HG03064 (cell line): ENCODE data around the gene INTS3.
"Not testable (repeated sequence)": the region's sequence is repeated elsewhere in the genome, so short reads cannot be mapped to it uniquely, and the experiment has no call there.

Source experiments
- ATAC-seq: cut with Tn5 transposase; IDR thresholded peaks from one replicate; pipeline ENCODE4 v1.9.1; 2021; ENCODE audit warnings: low read depth; ENCODE audit not compliant: unreplicated experiment

INTS3 gene

DNA sequence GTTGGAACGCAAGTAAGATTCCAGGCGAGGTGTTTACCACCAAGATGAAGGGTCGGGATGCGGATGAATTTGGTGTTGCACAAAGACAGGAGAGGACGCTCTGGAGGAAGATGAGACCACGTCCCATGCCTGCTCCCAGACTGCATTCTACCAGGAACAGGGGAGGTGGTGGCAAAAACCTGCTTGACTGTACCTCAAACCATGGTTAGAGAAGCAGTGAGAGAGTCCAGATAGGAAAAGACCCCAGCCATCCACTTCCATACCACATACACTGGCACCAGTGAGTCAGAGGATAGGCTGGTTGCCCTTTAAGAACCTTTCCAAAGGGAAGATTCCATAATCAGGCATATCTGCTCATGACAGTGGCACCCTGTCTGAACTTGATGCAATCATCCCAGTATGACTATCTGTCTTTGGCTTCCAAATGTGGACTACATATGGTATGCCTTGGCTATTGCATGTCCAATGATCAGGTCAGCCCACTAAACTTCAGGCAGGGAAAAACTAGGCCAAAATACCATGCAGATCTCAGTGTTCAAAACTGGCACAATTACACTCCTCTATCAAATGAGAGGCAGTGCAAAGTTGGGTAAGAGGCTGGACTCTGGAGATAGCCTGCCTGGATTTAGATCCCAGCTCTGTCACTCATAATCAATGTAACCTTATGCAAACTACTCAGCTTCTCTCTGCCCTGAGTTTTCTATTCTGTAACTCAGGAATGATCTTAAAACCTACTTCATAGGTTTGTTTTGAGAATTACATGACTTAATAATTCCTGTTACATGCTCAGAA, 28.7 kb upstream of the INTS3 start:
- ATAC-seq = no peak

DNA sequence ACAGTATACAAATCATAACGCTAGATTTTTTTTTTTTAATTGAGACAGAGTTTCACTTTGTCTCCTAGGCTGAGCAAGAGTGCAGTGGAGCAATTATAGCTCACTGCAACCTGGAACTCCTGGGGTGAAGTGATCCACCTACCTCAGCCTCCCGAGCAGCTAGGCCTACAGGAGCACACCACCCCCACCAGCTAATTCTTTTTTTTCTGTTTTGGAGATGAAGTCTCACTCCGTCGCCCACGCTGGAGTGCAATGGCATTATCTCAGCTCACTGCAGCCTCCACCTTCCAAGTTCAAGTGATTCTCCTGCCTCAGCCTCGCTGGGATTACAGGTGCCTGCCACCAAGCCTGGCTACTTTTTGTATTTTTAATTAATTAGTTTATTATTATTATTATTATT, 28.1 kb upstream of the INTS3 start:
- no peak for ATAC-seq

DNA sequence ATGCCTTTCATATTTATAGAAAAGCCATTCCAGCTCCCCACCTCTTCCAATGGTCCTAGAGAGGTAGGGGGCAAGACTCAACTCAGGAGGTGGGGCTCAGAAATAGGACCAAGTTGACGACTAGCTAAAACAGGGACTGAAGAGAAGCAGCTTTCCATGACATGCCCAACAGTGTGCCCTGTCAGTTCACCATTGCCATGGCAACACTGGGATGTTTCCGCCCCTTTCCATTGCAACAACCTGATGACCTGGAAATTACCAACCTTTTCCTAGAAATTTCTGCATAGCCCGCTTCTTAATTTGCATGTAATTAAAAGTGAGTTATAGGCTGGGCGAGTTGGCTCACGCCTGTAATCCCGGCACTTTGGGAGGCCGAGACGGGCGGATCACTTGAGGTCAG, 22.4 kb upstream of the INTS3 start:
- ATAC-seq = no peak

DNA sequence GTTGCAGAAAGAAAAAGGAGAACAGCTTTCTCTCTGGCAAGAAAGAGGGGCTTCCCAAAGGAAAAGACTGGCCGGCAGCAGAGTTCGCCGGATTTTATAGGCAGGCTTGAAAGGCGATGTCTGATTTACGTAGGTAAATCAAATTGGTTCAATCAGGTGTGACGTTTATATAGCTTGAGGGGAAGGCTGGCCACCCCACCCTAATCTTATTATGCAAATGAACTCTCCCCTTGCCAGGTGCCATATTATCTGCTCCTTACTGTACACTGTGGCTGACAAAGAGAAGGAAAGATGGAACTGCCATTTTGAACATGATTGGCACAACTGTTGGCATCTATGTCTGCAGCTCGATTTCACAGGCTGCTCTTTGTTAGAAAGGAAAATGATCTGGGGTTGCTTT, 16.8 kb upstream of the INTS3 start:
- ATAC-seq = no peak

DNA sequence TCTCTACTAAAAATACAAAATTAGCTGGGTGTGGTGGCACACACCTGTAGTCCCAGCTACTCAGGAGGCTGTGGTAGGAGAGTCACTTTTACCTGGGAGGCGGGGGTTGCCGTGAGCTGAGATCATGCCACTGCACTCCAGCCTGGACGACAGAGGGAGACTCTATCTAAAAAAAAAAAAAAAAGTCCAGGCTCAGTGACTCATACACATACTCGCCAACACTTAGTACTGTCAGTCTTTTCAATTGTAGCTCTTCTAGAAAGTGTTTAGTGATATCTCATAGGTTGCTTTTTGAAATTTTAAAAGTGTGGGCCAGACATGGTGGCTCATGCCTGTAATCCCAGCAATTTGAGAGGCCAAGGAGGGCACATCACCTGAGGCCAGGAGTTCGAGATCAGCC, 11.6 kb upstream of the INTS3 start:
- not testable (repeated sequence) for ATAC-seq

DNA sequence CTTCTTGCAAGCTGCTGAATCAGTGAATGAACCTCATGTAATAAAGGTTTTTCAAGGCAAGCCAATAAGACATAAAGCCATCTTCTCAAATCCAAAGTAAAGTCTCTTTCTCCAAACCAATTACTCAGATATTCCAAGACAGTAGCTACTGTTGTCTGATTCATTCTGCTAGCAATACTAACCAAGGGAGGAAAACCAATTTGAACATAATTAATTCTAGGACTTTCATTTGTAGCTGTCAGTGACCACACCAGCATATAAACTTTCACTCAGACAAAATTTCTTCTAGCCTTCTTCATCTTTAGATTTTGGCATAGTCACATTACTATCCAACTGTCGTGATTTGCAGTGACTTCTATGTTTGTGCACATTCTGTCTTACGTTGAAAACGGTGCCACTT, 10.5 kb upstream of the INTS3 start:
- no peak for ATAC-seq

DNA sequence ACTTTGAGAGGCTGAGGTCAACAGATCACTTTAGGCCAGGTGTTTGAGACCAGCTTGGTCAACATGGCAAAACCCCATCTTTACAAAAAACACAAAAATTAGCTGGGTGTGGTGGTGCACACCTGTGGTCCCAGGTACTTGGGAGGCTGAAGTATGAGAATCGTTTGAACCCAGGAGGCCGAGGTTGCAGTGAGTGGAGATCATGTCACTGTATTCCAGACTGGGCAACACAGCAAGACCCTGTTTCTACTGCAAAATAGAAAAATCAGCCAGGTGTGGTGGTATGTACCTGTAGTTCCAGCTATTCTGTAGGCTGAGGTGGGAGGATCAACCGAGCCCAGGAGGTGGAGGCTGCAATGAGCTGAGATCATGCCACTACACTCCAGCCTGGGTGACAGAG, 4.2 kb upstream of the INTS3 start:
- no peak for ATAC-seq

DNA sequence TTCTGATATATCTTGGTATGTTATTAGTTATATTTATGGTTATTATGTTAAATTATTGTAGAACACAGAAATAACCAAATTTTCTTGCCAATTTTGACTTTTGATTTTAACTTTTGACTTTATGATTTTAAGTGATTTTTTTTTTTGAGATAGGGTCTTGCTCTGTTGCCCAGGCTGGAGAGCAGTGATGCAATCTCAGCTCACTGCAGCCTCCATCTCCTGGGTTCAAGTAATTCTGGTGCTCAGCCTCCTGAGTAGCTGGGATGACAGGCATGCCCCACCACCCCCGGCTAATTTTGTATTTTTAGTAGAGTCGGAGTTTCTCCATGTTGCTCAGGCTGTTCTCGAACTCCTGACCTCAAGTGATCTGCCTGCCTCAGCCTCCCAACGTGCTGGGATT, 3.2 kb upstream of the INTS3 start:
- ATAC-seq = not testable (repeated sequence)

DNA sequence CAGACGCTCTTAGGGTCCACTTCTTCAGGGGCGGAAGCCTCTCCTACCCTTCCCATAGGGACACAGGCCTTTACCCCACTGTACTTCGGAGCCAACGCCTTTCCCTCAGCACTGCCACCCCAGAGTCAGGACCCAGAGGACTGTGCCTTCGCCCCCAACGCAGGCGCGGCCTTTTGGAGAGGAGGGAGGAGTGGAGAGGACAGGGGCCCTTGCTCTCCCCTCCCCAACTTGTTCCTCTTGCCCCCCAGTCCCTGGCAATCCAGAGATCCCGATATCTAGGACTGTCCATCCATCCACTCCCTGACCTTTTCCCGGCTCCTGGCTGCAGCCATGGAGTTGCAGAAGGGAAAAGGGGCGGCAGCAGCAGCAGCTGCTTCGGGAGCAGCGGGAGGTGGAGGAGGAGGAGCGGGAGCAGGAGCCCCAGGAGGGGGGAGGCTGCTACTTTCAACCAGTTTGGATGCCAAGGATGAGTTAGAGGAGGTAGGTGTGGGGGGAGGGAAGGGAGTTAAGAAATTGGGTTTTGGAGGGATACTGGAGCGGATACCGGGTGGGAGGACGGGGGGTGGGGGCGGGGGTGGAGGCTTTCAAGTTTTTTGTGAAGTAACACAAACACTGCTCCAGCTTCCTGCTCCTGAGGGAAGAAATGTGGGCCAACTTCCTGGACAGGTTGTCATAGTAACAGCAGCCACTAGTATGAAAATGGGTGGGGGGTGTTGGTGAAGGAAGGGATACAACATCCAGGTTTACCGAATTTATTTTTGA, 636 bp downstream of the INTS3 start:
- ATAC-seq = no peak

DNA sequence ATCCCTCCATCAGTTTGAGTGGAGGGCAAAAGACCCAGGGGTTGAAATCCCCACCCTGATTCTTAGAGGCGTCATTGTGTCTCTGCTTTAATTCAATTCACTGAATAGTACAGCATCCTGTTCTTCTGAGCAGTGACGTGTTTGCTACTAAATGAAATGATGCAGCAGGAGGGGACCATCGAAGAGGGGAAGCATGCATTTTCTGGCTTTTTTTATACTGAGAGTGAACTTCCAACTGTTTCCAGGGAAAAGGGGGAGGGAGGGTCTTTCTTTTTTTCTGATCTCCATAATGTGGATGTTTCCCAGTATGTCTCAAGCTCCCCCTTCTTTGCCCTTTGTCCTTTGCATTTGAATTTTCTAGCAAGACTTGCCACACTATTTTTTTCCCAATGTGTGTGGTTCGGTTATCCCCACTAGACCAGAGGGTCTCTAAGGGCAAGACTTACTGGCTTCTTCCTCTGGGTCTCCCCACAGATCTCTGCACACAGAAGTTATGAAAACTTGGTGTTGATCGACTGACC, 2.7 kb downstream of the INTS3 start:
- no peak for ATAC-seq

DNA sequence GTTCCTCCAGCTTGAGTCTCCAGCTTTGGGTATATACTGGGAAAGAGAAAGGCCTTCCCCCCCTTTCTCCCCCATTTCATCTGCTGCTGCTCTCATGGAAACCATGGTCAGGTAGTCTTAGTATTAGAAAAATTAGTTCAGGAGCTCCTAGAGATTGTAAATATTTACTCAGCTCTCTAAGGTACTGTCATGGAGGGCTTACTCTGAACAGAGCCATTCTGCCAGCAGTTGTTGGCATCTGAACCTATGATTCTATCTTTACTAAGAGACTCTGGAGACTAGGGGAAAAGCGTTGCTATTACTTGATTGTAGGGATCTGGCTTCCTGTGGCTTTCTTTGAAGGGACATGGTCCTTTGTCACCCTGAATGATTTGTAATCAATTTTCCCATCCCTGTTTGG, 6.1 kb downstream of the INTS3 start:
- ATAC-seq = no peak

DNA sequence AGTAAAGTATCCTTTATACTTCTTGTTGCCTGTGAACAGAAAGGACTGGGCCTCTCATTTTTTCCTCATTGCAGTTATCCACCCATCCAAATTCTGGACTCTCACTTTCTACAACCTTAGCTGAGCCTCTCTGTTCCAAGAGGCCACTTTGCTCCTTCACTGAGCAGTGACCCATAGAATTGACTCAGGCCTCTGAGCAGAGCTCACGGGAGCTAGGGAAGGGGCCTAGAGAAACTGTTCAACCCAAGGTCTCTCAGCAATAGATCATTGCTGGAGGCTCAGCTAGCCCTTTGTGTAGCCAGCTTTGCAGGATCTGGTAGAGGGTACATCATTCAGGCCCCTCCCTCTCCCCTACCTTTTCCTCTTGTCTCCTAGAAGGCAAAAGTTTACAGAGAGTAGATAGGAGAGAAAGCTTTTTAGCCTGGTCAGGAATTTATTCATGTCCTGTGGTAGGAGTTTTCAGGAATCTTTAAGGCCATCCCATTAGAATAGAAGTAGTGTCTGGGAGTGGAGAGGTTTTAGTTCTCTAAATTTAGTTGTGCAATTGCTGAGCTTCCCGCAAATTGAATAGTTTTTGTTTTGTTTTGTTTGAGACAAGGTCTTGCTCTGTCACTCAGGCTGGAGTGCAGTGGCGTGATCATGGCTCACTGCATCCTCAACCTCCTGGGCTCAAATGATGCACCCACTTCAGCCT, 6.7 kb downstream of the INTS3 start:
- ATAC-seq = peak; percentile 41

DNA sequence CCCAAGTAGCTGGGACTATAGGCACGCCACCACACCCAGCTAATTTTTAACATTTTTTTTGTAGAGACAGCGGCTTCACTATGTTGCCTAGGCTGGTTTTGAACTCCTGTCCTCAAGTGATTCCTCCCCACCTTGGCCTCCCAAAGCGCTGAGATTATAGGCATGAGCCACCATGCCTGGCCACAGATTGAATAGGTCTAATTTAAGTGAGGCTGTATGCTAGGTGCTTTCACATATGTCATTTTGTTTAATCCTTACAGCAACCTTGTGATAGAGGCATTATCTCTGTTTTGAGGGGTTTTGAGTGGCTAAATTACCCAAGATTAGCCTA, 7.2 kb downstream of the INTS3 start:
- no peak for ATAC-seq

DNA sequence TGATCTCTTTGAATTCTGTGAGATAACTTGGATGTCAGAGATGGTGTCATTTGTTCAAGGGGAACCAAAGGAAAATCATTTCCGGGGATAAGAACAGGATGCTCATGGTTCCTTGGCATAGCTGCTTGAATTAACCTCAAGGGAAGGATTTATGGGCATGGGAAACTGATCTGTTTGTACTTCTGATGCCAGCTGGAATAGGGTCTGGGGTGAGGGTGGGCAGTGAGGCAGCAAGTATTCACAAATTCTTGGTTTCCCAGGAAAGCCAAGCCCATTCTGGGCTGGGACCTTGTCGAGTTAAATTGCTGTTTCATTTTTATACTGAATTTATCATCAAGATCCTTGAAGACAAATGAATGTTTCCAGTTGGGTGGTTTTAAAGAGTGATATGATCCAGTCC, 14.1 kb downstream of the INTS3 start:
- ATAC-seq = no peak

DNA sequence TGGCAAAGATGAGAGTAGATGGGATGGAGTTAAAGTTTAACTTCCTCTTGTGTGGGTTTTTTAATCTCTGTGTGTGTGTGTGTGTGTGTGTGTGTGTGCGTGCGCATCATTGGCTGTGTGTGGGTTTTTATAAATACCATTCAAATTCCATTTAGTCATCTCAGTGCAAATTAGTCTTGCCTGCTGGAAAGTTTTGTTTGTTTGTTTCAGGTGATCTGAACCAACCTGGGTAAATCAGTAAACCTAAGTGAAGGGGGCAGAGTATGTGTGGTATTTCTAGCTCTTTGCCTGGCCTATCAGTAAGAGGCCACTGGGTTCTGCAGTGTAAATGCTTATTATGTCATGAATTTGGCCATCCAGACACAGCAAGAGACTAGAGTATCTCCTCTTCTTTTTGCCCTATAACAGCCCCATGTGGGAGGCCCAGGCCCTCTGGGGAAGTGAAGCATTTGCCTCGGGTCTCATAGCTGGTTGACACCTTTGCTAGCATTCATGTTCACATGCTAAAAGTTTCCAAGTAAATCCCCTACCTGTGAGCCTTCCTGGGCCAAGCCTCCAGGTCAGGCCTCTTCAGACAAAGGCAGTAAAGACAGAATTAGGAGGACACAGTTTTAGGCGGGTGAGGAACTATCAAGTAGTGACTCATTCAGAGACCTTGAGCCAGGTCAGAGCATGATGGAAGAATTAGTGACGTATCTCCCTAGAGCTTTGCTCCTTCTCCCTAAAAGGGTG, 14.7 kb downstream of the INTS3 start:
- ATAC-seq = no peak

DNA sequence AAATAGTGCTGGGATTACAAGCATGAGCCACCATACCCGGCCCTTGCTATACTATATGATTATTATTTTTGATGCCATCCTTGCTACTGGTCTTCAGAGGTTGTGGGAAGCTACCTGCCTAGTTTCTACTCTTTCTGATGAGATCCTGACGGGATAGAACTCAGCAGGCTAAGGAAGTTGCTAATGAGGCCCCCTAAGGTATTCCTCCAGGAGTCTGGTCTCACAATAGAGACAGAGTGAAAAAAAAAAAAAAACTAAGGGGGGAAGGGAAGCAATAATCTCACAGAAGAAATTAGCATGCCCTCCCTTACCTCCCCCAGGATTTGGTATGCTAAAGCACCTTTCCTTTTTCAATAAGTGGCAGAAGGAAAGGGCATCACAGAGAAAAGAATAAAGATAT, 17.6 kb downstream of the INTS3 start:
- no peak for ATAC-seq

DNA sequence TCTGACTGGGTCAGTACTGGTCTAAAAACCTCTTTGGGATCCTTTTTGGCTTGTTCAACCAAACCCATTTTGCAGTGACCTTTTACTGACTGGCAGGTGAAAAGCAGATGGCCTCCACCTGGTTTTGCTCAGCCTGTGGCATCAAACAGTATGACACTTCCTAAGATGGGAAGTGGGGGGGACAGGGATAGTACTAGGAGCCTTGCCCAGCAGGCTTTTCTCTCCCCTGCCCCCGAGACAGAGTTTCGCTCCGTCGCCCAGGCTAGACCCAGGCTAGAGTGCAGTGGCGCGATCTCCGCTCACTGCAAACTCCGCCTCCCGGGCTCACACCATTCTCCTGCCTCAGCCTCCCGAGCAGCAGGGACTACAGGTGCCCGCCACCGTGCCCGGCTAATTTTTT, 18.3 kb downstream of the INTS3 start:
- no peak for ATAC-seq

DNA sequence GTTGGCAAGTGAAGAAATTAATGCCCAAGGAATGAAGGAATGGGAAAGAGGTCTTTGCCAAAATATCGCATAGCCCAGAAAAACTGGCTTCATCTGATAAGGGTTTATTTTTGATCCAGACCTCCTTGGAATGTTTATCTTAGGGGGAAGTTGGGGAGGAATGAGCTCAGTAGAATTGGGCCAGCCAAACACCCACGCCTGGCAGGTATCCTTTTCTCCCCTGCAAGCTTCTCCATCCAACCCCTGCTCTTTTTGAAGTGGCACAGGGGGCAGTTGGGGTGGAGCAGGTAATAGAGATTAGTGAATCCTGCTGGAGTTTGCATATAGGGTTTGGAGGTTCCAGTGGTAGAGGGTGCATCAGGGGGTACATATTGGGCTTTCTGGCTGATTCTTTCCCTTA, 21.1 kb downstream of the INTS3 start:
- no peak for ATAC-seq

DNA sequence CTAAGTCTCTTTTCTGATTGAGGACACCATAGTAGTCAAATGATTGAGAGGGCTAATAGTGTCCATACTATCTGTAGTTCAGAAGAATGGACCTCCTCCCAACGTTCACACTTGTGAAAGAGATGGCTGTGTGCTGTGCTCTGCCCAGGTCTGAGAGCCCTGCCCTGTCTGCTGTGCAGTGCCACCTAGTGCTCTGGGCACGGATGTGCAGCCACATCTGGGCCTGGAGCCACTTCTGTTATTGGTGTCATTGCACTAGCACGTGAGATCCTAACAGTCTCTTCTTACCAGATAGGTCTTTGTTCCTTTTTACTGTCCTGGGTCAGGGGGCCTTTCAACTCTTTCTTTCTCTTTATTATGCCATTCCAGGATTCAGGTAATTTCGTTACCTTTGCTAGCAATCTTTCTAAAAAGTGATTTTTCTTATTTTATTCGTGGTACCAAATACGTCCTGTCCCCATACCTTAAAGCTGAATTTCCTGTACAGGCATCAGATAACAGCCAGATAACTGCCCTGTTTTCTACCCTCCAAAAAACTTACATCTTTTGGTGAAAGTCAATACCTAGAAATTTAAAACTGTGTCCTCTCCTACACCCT, 21.7 kb downstream of the INTS3 start:
- ATAC-seq = peak; percentile 69
